ENCODE results near the gene TMEM163. TPM values are rescaled to one million over a fixed set of nuclear protein-coding genes. Genes with fewer than 3 reads are reported as not detected.

Gene TMEM163
- total and polyA plus RNA-seq, 2 of the 13 experiments (the other 11 are each of a cell fraction or from before 2014, with no cell fraction given) = 0.05 TPM; not detected in 1

- in situ Hi-C loops (cut with HindIII; ENCODE audit: extremely low pct_ligation_motif_present, low pct_unique_long_range_greater_than_20kb) (no loop called here), intact Hi-C loops (cut with micrococcal nuclease; ENCODE audit: unreplicated experiment) (no loop called here)
- H3K27ac ChIP-seq (ENCODE audit: extremely low read length, insufficient read depth, low read length) = no peak overlapping the region
- no peaks in the 10 kb centered on the region for H3K9me3 ChIP-seq (ENCODE audit: low read length)
- no peaks in the 10 kb centered on the region for H3K79me2 ChIP-seq (ENCODE audit: insufficient read depth, low read length)
- FAIRE-seq (no peak), ATAC-seq (no peak), DNase-seq (ENCODE audit: low spot score) (no peak)
- no peaks in the 10 kb centered on the region for H3K4me1 ChIP-seq (ENCODE audit: insufficient read depth, low read length)
- no peak overlapping the region for H2AFZ ChIP-seq (ENCODE audit: low read length)
- no peaks in the 10 kb centered on the region for H4K20me1 ChIP-seq (ENCODE audit: insufficient read depth, low read length)
- no peaks in the 10 kb centered on the region for H3K27me3 ChIP-seq (ENCODE audit: control insufficient read depth in 1 of 2, insufficient read depth in 2 of 2, low read length in 2 of 2)
- no peaks in the 10 kb centered on the region for H3K36me3 ChIP-seq (replicated peaks in 1 of 2; ENCODE audit: control insufficient read depth in 1 of 2, insufficient read depth in 2 of 2, low read length in 2 of 2)
- no peak overlapping the region for H3K4me2 ChIP-seq (ENCODE audit: low read depth, low read length)
- ChIA-PET POLR2A (no interaction called here), CTCF (ENCODE audit: low intra/inter-chr PET ratio, low total read pairs) (no interaction called here)
- no peak overlapping the region for H3K9ac ChIP-seq (ENCODE audit: insufficient read depth, low read depth, low read length)
- no peak overlapping the region for H3K4me3 ChIP-seq (replicated peaks in 1 of 3; ENCODE audit: insufficient read depth in 1 of 3, low read depth in 2 of 3, low read length in 3 of 3)
- WGBS (ENCODE audit: low lambda C conversion rate) = 46% methylated on average over 2 of the region's 2 CpGs
- BruUV-seq (replicated peaks) = no TSS peak
- TF ChIP-seq U2AF1 (optimal IDR thresholded peaks at IDR 0.05; ENCODE audit: low read depth, low read length) = no peak
- TF ChIP-seq ZNF703 (CRISPR knock-in tag; IDR thresholded peaks at IDR 0.05; ENCODE audit: borderline replicate concordance) = no peak
- TF ChIP-seq ZKSCAN5 (CRISPR knock-in tag; IDR thresholded peaks at IDR 0.05) = no peak
- no peak for TF ChIP-seq SIN3B (IDR thresholded peaks at IDR 0.05; ENCODE audit: low read length)
- TF ChIP-seq ZNF557 (CRISPR knock-in tag; IDR thresholded peaks at IDR 0.05) = no peak
- no peak for TF ChIP-seq ZKSCAN8 (CRISPR knock-in tag; IDR thresholded peaks at IDR 0.05; ENCODE audit: borderline replicate concordance)
- TF ChIP-seq ZNF773 (CRISPR knock-in tag; IDR thresholded peaks at IDR 0.05; ENCODE audit: borderline replicate concordance) = no peak
- TF ChIP-seq FOXA1 (IDR thresholded peaks at IDR 0.05) = no peak
- TF ChIP-seq FOXA1 (CRISPR knock-in tag; IDR thresholded peaks at IDR 0.05) = no peak
- no peak for TF ChIP-seq ZNF343 (CRISPR knock-in tag; IDR thresholded peaks at IDR 0.05)
- TF ChIP-seq ZNF550 (CRISPR knock-in tag; IDR thresholded peaks at IDR 0.05; ENCODE audit: borderline replicate concordance) = no peak
- no peak for TF ChIP-seq TFE3 (CRISPR knock-in tag; IDR thresholded peaks at IDR 0.05)
- TF ChIP-seq ZFP41 (CRISPR knock-in tag; IDR thresholded peaks at IDR 0.05; ENCODE audit: borderline replicate concordance) = no peak
- TF ChIP-seq SOX5 (CRISPR knock-in tag; IDR thresholded peaks at IDR 0.05; ENCODE audit: borderline replicate concordance) = no peak
- no peak for TF ChIP-seq ZNF362 (CRISPR knock-in tag; IDR thresholded peaks at IDR 0.05; ENCODE audit: borderline replicate concordance)
- no peak for TF ChIP-seq AHDC1 (CRISPR knock-in tag; IDR thresholded peaks at IDR 0.05; ENCODE audit: borderline replicate concordance)
Measured at GRCh38 chr2:134568413-134568812, 150.4 kb downstream of the TMEM163 start.

Data from HepG2 (cell line).